Brain microvascular endothelial cell (primary cell): Measurements from ENCODE around the gene SGPL1.
A peak's percentile ranks its signal among the peaks of the same experiment; 100 is the strongest.

ENCODE experiments used
- DNase-seq: peaks from one replicate; pipeline ENCODE4 v3.0.0-alpha.2; 2020
- H3K27ac ChIP-seq: fragments of 250-450 bp; sonication (Bioruptor Pico); 2 replicates; pipeline ENCODE4 v1.5.1; 2020; ENCODE audit warnings: mild to moderate bottlenecking, moderate library complexity
- H3K27me3 ChIP-seq: fragments of 250-450 bp; sonication (Bioruptor Pico); replicated peaks from 2 replicates; pipeline ENCODE4 v1.5.1; 2020; ENCODE audit warnings: mild to moderate bottlenecking
- H3K36me3 ChIP-seq: fragments of 250-450 bp; sonication (Bioruptor Pico); replicated peaks from 2 replicates; pipeline ENCODE4 v1.5.1; 2020; ENCODE audit warnings: mild to moderate bottlenecking
- H3K4me3 ChIP-seq: 2 replicates; pipeline ENCODE4 v1.5.1; 2011; ENCODE audit warnings: low read depth, mild to moderate bottlenecking, control low read depth, low read length, moderate library complexity
- CTCF ChIP-seq: IDR thresholded peaks from 2 replicates; pipeline ENCODE4 v1.5.1; 2011; ENCODE audit warnings: low read depth, mild to moderate bottlenecking, moderate library complexity, low read length, control low read depth, inconsistent platforms; ENCODE audit errors: missing control alignments
- in situ Hi-C: cut with HindIII; loops from 2 replicates; pipeline ENCODE4 v1.10.0; 2017; ENCODE audit warnings: low sequenced_read_pairs, low pct_ligation_motif_present

SGPL1 gene

GRCh38 chr10:70927189-70927943 is 111.6 kb downstream of the SGPL1 start:
- H3K27me3 ChIP-seq: peaks cover 5% of the 10 kb centered on the region
- no peak for TF ChIP-seq CTCF
- DNase-seq: peak; percentile 56
- no peak overlapping the region for H3K4me3 ChIP-seq
- in situ Hi-C loops: no loop called here
- H3K27ac ChIP-seq: no peak overlapping the region
- no peaks in the 10 kb centered on the region for H3K36me3 ChIP-seq

DNA sequence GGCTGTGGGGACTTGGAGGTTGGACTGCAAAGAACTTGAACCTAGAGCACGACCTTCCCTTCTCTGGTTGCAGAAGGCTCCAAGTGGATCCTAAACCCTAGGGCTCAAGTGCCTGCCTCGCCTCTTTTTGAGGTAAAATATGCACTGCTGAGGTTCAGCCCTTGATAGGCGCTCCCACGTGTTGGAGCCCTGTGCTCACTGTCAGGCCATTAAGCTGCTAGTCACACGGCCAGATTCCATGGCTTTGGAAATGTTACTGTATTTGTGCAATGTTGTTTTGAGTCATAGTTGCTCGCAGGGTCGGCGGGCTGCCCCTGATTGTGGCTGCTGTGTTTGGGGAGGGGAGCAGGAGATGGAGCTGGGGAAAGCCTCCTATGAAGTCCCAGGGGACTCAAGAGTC is 112.4 kb downstream of the SGPL1 start:
- no peak for DNase-seq
- H3K27ac ChIP-seq: no peak overlapping the region
- TF ChIP-seq CTCF: no peak
- no peak overlapping the region for H3K4me3 ChIP-seq
- no peaks in the 10 kb centered on the region for H3K36me3 ChIP-seq
- in situ Hi-C loops: no loop called here
- peaks cover 5% of the 10 kb centered on the region for H3K27me3 ChIP-seq

DNA sequence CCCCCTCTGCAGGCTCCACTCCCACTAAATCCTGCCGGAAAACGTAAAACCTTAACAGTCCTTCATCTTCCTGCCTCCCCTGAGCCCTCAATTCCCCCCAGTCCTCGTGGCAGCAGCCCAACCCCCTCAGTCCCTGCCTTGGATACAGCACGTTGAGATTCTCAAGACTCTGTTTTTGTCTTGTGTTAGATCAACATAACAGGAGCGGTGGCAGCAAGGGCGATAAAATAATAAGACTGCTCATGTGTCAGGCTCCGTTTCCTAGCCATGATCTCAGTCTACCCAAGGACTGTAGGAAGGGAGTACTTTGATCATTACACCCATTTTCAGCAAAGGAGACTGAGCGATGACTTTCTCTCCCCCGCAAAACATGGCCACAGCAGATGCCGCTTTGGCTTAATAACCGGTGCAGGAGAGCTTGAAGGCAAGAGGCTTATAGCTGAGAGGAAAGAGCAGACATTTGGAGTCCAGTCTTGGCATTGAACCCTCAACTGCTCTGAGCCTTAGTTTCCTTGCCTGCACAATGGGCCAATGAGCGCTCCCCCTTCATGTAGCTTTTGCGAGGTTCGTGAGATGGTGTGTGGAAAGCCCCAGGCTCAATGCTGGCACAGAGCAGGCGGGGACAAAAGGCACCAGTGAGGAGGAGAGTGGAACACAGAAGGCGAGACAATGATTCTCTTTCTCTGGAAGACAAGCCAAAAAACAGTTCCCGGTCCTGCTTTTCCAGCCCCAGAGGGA is 114.7 kb downstream of the SGPL1 start:
- Histone ChIP-seq H3K4me3 (no peak overlapping the region), H3K27me3 (peaks cover 5% of the 10 kb centered on the region), H3K27ac (no peak overlapping the region), H3K36me3 (no peaks in the 10 kb centered on the region)
- no peak for DNase-seq
- TF ChIP-seq CTCF: no peak
- in situ Hi-C loops: no loop called here
